Activated CD8-positive, alpha-beta T cell treated with anti-CD3 and anti-CD28 coated beads for 36 hours (primary cell): ENCODE data around the gene IL17F. TPM values are rescaled to one million over a fixed set of nuclear protein-coding genes. Genes with fewer than 3 reads are reported as not detected.

Experiments used
- ATAC-seq: fragments of 200-7000 bp; cut with Tn5 transposase; one replicate; pipeline ENCODE4 v1.10.0; 2021; ENCODE audit warnings: mild to moderate bottlenecking, moderate library complexity
- CTCF ChIA-PET: fragments of 350-600 bp; sonication (Branson Sonifier 250); formaldehyde crosslinking; loops from one replicate; lab custom pipeline; 2021; ENCODE audit warnings: antibody characterized with exemption; lab: Charles Lee
- POLR2A ChIA-PET: fragments of 350-600 bp; sonication (Branson Sonifier 250); formaldehyde crosslinking; loops from one replicate; lab custom pipeline; 2021; ENCODE audit warnings: antibody characterized with exemption; lab: Charles Lee
- DNase-seq: peaks from one replicate; pipeline ENCODE4 v3.0.0-alpha.2; 2020
- H3K27ac Mint-ChIP-seq: one replicate; pipeline ENCODE4 v1.8.0; 2021; ENCODE audit warnings: mild to moderate bottlenecking, mixed read lengths
- H3K27me3 Mint-ChIP-seq: one replicate; pipeline ENCODE4 v1.8.0; 2021; ENCODE audit warnings: mixed read lengths
- H3K36me3 Mint-ChIP-seq: one replicate; pipeline ENCODE4 v1.8.0; 2021; ENCODE audit warnings: low read depth, mixed read lengths
- H3K4me1 Mint-ChIP-seq: one replicate; pipeline ENCODE4 v1.8.0; 2021; ENCODE audit warnings: low read depth, mixed read lengths
- H3K4me3 Mint-ChIP-seq: one replicate; pipeline ENCODE4 v1.8.0; 2021; ENCODE audit warnings: mild to moderate bottlenecking, moderate library complexity, mixed read lengths
- H3K9me3 Mint-ChIP-seq: one replicate; pipeline ENCODE4 v1.8.0; 2021; ENCODE audit warnings: mixed read lengths
- intact Hi-C: fragments of 100-400 bp; cut with micrococcal nuclease; formaldehyde crosslinking; loops from one replicate; pipeline ENCODE4 v1.10.0; 2022
- total RNA-seq, 2 experiments: library from RNA; stranded (reverse); gene quantifications; one replicate each; pipeline ENCODE4 v1.2.3, GENCODE V29; 2021
- TF ChIP-seq, protein P1 (sequence below): fragments of 200-600 bp; IDR thresholded peaks from one replicate; pipeline ENCODE4 v1.8.0; 2022; ENCODE audit warnings: antibody characterized with exemption, mild to moderate bottlenecking

Gene IL17F
- total RNA-seq, 2 experiments from 2014 or later: 0.76 to 0.86 TPM

GRCh38 chr6:52262620-52263344 is 18.5 kb upstream of the IL17F start:
- H3K27ac Mint-ChIP-seq: peak overlapping the region; percentile 52
- H3K4me1 Mint-ChIP-seq: peaks cover 12% of the 10 kb centered on the region
- CTCF ChIA-PET: interaction anchor here (0.7 to 6.3 kb wide), 33 partner anchors 8 to 199 kb away, joined by 3 to 121 read pairs (median 8); partner anchors contain the start of genes IL17F and MCM3
- intact Hi-C loops: loop anchor here (2.0 kb wide), 1 partner anchor 100 kb away; no protein-coding TSS in a partner anchor
- peaks cover 61% of the 10 kb centered on the region for H3K36me3 Mint-ChIP-seq
- ATAC-seq: no peak
- H3K9me3 Mint-ChIP-seq: no peaks in the 10 kb centered on the region
- DNase-seq: no peak
- TF ChIP-seq, protein P1, sequence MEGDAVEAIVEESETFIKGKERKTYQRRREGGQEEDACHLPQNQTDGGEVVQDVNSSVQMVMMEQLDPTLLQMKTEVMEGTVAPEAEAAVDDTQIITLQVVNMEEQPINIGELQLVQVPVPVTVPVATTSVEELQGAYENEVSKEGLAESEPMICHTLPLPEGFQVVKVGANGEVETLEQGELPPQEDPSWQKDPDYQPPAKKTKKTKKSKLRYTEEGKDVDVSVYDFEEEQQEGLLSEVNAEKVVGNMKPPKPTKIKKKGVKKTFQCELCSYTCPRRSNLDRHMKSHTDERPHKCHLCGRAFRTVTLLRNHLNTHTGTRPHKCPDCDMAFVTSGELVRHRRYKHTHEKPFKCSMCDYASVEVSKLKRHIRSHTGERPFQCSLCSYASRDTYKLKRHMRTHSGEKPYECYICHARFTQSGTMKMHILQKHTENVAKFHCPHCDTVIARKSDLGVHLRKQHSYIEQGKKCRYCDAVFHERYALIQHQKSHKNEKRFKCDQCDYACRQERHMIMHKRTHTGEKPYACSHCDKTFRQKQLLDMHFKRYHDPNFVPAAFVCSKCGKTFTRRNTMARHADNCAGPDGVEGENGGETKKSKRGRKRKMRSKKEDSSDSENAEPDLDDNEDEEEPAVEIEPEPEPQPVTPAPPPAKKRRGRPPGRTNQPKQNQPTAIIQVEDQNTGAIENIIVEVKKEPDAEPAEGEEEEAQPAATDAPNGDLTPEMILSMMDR: no peak
- POLR2A ChIA-PET: interaction anchor here (1.0 to 5.7 kb wide), 10 partner anchors 7 to 86 kb away, joined by 3 to 36 read pairs (median 12); partner anchors contain the start of gene MCM3
- no peak overlapping the region for H3K4me3 Mint-ChIP-seq
- no peaks in the 10 kb centered on the region for H3K27me3 Mint-ChIP-seq

DNA sequence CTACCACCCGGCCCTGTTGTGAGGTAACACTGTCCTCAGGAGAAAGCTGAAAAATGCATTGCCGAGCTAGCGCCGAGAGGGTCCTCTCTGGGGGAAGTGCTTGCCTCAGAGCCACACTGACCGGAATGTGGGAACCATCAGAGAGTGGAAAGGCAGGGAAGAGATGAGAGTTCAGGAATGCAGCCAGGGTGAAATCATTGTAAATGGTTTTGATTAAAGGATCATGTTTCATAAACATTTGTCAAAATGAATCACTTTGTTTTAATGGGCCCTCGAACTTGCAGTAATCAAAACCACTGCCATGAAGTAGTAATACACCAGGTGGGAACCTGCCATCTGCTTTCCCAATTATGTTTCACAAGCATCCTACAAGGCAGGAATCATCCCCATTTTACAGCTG is 16.9 kb upstream of the IL17F start:
- POLR2A ChIA-PET: interaction anchor here (0.8 to 5.7 kb wide), 13 partner anchors 9 to 401 kb away, joined by 3 to 36 read pairs (median 4); partner anchors contain the start of genes MCM3 and PAQR8
- intact Hi-C loops: no loop called here
- H3K36me3 Mint-ChIP-seq: peaks cover 49% of the 10 kb centered on the region

GRCh38 chr6:52260634-52261033 is 16.3 kb upstream of the IL17F start:
- POLR2A ChIA-PET: interaction anchor here (0.8 to 5.7 kb wide), 11 partner anchors 10 to 401 kb away, joined by 3 to 36 read pairs (median 4); partner anchors contain the start of genes MCM3 and PAQR8

More for the DNA sequence above, 16.9 kb upstream of the IL17F start:
- DNase-seq (no peak), ATAC-seq (no peak)
- TF ChIP-seq, protein P1: no peak
- H3K4me3 Mint-ChIP-seq: no peak overlapping the region
- no peaks in the 10 kb centered on the region for H3K9me3 Mint-ChIP-seq
- H3K27ac Mint-ChIP-seq: no peak overlapping the region
- CTCF ChIA-PET: interaction anchor here (1.1 to 6.3 kb wide), 8 partner anchors 11 to 139 kb away, joined by 3 to 121 read pairs (median 42); partner anchors contain the start of gene MCM3
- peaks cover 12% of the 10 kb centered on the region for H3K4me1 Mint-ChIP-seq
- no peaks in the 10 kb centered on the region for H3K27me3 Mint-ChIP-seq

DNA sequence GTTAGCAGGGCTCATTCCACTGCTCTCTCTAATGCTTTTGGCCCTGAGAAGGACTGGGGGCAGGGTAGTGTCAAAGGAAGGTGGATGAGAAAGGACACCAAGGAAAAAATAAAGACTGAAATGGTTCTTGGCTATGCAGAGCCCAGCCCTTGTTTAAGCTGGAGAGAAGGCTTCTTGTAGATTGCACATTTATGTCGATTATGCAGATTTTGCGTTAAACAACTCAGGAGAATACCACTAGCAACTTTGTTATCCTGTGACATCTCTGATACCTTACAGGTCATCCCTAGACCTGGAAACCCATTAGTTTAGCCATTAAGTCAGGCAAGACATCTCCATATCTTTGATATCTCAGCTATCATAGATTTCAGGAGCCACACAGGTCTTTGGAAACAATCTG is 11.1 kb upstream of the IL17F start:
- POLR2A ChIA-PET: interaction anchor here (0.7 to 1.5 kb wide), 2 partner anchors 24 to 25 kb away, joined by 3 read pairs; no protein-coding TSS in a partner anchor
- intact Hi-C loops: no loop called here
- peaks cover 18% of the 10 kb centered on the region for H3K27me3 Mint-ChIP-seq
- CTCF ChIA-PET: interaction anchor here (0.6 to 4.0 kb wide), 5 partner anchors 9 to 143 kb away, joined by 3 to 33 read pairs (median 3); no protein-coding TSS in a partner anchor
- H3K9me3 Mint-ChIP-seq: no peaks in the 10 kb centered on the region
- no peak for ATAC-seq
- peaks cover 36% of the 10 kb centered on the region for H3K4me1 Mint-ChIP-seq
- H3K4me3 Mint-ChIP-seq: no peak overlapping the region
- H3K36me3 Mint-ChIP-seq: no peaks in the 10 kb centered on the region
- TF ChIP-seq, protein P1: no peak
- DNase-seq: no peak
- H3K27ac Mint-ChIP-seq: no peak overlapping the region

More at GRCh38 chr6:52260634-52261033, 16.3 kb upstream of the IL17F start:
- CTCF ChIA-PET: interaction anchor here (1.4 to 6.3 kb wide), 8 partner anchors 11 to 139 kb away, joined by 3 to 121 read pairs (median 27); partner anchors contain the start of gene MCM3
- Mint-ChIP-seq H3K27me3 (no peaks in the 10 kb centered on the region), H3K27ac (no peak overlapping the region), H3K36me3 (peaks cover 43% of the 10 kb centered on the region), H3K4me1 (peaks cover 13% of the 10 kb centered on the region), H3K9me3 (no peaks in the 10 kb centered on the region), H3K4me3 (no peak overlapping the region)
- no peak for ATAC-seq
- DNase-seq: no peak
- intact Hi-C loops: no loop called here
- TF ChIP-seq, protein P1: no peak
